ENCODE results near the gene MRPL18.
"Not testable (repeated sequence)": the region's sequence is repeated elsewhere in the genome, so short reads cannot be mapped to it uniquely, and the experiment has no call there.

MRPL18 gene

DNA sequence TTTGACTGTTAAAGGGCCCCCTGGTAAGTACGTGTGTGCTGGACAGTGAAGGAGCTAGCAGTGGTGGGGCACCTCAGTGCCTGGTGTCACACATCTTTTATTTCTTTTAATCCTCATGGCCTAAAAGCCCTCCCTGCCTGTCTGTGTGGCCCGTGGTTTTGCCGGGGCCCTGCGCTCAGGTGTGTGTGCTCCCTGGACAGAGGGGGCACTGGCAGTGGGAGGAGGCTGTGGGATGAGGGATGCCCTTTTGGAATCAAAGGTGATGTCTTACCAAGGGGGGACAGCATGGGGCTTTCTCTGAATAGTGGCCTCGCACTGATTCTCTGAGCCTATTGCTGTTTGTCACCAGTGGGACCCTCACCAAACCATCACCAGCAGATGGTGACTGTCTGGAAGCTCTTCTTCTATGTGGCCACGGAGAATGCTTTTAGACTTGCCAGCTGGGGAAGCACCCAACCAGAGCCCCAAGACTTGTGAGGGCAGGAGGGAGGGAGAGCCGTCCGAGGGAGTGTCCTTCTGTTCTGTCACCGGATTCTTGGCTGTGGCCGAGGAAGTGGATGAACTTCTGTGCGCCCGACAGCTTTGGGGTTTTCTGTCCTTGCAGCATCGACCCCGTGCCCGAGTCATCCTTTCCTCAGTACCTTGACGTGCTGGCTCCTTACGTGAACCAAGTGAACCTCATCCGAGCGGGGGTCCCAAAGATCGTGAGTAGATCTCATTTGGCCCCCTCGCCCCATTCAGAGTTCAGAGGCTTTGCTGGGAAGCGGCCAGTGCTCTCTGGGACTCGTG lies 27.9 kb downstream of the MRPL18 start:
- no peak for DNase-seq

DNA sequence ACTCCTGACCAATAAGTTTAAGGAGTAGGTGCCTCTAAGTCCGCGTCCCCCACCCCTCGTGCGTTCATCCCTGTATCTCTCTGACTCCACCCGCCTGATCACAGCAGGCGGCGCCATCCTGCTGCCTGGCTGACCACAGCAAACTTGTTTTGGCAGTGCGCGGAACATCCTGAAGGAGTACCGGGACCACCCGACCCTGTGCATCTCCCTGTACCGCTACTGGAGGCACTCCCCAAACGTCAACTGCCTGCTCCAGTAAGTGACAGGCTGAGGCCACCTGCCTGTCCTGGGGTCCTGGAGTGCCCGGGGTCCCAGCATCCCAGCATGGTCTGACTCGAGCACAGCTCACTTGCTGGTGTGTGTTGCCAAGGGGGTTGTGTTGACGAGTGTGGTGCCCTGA lies 28.8 kb downstream of the MRPL18 start:
- DNase-seq, result no peak

DNA sequence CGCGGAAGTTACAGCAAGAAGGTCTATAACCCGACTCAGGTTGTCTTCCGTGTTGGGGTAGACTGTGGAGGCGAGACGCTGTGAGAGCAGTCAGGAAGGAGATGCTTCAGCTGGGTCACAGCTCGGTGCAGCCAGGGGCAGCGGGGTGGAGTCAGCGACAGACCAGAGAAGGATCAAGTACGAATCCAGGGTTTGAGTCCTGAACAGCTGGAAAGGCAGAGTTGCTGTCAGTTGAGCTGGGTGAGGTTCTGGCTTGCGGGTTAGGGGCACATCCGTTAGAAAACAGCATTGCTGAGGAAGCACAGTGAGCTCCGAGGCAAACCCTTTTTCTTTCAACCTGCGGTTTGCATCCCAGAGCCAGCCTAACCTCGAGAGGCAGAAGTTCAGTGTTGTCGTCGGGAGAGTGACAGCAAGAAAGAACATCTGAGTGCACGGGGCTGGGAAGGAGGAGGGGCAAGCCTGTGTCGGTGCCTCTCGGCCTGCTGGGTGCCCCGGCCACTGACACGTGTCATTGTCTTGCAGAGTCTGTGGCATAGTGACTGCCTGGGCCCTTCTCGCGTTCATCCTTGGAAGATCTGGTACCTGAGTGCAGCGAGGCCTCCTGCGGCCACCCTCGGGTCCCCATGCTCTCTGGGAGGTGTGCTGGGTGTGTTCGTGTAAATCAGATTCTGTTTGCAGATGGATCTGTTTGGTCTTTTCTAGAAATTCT lies 29.8 kb downstream of the MRPL18 start:
- no peak for DNase-seq

DNA sequence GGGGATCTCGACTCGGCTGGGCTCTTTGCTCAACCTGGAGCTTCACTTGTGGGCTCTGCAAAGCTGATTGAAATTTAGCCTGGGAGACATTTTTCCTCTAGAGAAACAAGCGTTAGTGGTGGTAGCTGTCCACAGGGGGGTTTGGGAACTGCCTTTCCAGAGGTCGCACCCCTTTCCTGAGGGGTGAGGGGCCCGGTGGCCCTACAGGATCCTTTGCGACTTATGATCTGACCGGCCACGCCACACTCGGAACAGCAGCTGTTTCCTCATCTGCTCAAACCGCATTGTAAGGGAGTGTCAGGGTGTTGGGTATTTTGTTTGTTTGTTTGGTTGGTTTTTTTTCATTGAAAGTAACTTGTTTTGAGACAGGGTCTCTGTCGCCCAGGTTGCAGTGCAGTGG lies 30.9 kb downstream of the MRPL18 start:
- DNase-seq, result no peak

DNA sequence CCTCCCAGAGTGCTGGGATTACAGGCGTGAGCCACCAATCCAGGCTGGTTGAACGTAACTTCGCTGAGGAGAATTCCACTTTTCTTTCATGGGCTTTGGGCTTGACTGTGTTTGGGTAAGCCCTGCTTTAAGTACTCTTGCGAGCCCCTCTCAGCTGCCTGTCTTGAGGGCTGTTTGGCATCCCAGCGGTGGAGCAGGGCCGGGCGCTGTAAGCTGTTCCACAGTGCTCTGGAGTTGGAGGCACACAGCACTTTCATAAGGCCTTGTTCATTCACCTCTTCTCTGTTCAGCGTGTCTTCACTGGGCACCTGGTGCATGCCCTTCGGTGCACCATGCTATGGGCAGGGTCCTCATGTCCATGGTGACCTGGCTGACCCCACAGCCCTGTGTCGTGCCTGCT lies 31.5 kb downstream of the MRPL18 start:
- no peak for DNase-seq

DNA sequence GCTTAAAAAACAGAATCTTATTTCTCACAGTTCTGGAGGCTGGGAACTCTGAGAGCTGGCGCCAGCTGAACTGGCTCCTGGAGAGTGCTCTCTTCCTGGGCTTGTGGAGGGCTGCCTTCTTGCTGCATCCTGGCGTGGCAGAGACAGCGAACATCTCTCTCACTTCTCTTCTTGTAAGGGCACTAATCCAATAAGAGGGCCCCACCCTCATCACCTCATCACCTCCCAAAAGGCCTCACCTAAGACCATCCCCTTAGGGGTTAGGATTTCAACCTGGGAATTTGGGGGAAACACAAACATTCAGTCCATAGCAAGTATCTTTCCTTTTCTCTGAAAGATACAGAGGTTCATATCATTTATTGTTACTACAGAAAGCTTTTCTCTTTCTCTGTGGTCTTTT lies 33.7 kb downstream of the MRPL18 start:
- no peak for DNase-seq

DNA sequence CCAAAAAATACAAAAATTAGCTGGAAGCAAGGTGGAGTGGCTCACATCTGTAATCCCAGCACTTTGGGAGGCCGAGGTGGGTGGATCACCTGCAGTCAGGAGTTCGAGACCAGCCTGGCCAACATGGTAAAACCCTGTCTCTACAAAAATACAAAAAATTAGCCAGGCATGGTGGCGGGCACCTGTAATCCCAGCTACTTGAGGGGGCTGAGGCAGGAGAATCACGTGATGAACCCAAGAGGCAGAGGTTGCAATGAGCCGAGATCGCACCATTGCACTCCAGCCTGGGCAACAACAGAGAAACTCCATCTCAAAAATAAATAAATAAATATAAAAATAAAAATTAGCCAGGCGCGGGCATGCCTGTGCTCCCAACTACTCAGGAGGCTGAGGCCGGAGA lies 34.4 kb downstream of the MRPL18 start:
- DNase-seq, result not testable (repeated sequence)

DNA sequence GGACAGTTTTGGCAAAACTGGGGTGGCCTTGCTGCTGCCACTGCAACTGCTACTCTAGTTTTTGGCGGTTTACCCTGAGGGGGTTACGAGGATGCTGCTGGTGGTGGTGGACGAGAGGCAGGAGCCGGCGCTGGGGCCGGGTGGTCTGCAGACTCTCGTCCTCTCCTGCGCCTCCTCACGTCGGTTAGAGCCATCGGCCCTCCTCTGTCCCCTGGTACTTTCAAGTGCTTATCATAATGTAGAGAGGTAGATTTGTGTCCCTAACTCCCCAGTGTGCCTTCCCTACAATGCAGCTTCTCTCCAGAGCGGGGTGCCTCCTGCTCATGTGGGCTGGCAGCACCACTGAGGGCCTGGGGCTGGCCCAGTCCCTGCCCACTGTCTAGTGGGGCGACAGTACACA lies 35.7 kb downstream of the MRPL18 start:
- DNase-seq, result no peak

DNA sequence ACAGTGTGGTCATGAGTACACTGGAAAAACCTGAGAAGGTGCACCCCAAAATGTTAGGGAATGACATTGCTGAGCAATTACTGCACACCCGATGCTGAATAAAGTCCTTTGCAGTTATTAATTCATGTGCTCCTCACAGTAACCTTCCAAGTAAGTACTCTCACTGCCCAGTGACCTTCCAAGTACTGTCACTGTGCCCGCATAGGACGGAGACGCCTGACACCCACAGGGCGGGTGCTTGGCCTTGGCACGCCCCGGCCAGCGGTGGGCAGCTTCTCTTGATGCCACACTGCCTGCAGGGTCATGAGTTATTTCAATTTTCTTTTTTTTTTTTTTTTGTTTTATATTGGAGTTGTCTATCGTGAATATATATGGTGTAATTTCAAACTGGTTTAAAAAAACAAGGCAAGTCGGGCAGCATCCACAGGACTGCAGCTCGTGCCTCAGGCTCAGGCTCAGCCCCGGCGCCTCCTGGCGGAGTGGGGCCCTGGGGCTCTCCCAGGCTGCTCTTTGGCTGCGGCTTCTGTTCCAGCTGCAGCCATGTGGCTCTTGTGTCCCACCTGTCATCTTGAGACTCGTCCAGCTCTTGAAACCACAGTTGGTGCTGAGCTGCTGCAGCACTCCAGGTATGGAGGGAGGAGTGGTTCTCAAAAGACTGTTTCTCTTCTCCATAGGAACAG lies 36.8 kb downstream of the MRPL18 start:
- peak; percentile 87 to 97 for DNase-seq

DNA sequence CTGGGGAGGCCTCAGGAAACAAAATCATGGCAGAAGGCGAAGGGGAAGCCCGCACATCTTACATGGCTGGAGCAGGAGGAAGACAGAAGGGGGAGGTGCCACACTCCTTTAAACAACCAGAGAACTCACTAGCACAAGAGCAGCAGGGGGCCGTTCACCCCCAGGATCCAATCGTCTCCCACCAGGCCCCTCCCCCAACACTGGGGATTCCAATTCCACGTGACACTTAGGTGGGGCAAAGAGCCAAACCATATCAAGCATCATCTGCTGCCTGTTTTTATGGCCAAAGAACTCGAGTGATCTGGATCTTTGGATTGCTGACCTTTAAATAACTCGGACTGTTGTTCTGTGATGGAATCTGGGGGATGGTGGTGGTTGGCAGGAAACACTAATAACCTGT lies 37.8 kb downstream of the MRPL18 start:
- DNase-seq, result peak; percentile 59

DNA sequence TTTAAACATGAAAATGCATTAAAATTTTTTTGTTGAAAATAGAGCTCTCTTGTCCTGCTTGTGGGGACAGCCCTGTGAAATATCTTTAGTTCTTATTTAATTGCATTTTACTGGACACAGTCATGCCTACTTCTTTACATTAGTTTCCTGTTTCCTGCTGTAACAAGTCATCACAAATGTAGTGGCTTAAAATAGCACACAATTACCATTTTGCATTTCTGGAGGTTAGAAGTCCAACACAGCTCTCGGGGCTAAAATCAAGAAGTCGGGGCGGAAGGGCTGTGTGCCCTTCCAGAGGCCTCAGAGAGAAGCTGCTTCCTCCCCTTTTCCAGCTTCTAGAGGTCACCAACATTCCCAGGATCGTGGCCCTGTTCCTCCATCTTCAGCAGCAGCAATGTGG lies 39.3 kb downstream of the MRPL18 start:
- DNase-seq, result no peak

DNA sequence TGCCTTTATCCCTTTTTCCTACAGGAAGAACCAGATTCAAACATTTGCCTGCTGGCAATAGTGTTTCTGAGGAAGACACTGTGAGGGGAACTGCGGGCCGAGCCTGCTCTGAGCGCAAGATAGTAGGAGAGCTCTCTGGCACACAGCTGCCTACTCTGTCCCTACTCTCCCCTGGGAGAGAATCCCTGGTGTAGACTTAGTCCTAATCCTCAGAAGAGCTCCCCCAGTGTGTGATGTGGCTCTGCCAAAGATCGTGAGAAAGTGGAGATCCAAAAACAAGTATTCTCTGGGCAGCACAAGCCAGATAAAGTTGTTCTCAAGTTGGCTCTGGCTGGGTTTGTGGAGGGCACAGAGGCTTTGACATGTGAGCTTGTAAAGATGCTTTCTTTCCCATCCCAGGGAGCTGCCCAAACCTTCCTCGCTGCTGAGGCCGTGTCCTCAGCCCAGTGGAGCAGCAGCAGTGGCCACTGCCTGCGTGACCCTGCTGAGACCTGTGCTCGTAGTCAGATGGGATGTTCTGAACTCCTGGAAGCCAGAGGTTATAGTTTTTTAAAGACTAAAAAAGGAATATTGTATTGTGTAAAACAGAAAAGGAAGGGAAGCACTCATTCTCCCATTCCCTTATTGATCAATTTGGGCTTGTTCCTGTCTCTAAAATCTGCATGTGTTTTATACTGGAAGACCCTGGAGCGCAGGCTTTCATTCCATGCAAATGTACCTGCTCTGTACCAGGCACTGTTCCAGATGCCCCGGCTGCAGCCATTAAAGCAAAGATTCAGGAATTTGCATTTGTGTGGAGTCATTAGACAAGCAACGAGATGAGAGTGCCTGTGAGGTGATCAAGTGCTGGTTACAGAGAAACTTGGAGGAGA lies 40.5 kb downstream of the MRPL18 start:
- DNase-seq, result peak; percentile 44 to 77

DNA sequence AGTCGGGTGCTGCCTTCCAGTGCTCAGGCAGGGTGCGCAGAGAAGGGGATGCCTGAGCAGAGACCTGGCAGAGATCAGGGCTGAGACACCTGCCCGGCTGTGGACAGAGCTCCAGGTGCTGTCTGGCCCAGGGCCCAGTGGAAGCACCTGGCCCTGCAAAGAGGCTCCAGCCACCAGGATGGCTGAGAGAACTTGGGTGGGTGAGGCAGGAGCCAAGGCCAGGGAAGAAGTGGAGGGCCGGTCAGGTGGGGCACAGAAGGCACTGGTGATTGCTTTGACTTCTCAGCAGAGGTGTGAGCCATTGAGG lies 41.1 kb downstream of the MRPL18 start:
- no peak for DNase-seq

DNA sequence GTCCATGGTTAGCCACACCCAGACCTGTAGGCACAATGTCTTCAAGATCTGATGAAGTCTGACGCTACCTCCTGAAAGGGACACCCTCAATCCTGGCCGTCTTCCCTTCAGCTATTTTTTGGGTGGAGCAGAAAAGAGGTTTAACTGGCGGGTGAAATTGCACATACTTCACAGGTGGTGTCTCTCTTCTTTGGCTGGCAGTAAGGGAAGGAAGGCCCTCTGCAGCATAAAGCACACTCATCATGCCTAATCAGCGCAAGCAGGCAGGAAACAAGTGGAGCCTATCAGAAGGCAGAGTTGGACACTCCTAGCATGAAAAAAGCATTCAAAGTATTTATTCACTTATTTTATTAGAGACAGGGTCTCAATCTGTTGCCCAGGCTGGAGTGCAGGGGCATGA lies 42.7 kb downstream of the MRPL18 start:
- no peak for DNase-seq

DNA sequence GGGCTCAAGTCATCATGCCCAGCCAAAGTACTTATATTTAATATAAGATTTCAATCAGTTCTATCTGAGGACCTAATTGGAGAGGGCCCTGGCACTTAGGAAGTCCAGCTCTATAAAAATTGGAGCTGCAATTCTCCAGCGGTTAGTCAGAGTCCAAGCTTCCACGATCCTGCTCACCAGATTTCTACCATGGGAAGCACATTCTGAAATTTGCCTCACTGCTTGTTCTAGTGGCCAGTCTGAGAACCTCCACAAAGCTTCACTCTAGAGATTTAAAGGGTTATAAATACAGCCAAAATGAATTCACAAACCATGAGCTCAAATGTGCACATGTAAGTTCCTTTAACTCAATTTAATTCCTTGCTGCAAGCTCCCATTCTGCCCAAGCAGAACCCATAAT lies 43.3 kb downstream of the MRPL18 start:
- no peak for DNase-seq

DNA sequence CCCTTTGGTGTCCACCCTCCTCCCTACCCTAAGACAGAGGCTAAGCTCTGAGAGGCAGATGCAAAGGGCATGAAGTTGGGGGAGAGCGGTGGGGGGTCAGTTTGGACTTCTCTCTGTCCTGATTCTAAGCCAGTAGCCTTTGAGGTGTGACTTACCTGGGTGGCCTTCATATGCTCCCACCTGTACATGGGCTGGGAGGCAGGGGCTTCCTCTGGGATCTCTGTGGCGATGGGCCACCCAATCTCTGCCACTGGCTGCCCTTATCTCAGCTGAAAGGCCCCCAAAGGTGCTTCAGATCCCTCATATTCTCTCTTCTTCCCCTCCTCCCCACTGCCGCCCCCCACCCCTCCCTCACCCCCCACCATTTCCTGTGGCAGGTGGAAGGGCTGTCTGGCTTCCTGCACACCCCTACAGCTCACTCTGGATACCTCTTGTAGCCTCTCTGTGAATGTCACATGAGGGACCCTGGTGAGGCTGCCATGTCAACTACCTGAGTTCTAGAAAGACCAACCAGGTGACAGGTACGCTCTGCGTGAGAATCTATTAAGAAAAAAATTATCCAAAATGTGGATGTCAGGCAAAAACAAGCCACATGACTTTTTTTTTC lies 43.8 kb downstream of the MRPL18 start:
- no peak for DNase-seq

DNA sequence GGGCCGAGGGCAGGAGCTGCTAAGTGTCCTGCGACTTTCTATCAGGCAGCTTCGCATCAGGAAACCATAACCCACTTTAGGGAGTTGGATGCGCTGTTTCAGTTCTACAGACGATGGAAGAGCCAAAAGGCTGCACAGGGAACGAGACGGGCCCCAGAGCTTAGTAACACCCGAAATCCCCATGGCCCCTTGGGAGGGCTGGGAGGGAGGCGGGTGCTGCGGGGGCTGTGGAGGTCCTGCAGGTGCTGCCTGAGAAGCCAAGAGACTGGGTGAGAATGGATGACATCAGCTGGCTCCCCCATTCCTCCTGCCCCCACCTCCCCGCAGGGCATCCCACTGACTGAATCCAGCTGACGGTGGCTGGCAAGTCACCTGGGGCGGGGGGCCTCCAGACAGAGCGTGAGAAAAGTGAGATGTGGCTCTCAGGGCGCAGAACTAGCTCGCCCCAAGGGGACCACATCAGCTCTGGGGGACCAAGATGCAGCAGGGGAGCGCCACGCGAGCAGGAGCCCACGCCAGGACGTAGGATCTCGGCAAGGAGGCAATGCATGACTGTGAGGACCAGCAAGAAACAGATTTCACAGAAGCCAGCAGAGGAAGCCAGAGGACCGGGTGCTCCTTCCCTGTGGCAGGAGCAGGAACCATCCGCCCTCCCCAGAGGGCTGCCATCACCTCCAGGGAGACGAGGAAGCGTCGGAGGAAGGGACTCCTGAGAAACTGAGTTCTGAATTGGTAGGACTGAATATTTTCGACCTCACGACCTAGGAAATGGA lies 46.6 kb downstream of the MRPL18 start:
- no peak for DNase-seq

DNA sequence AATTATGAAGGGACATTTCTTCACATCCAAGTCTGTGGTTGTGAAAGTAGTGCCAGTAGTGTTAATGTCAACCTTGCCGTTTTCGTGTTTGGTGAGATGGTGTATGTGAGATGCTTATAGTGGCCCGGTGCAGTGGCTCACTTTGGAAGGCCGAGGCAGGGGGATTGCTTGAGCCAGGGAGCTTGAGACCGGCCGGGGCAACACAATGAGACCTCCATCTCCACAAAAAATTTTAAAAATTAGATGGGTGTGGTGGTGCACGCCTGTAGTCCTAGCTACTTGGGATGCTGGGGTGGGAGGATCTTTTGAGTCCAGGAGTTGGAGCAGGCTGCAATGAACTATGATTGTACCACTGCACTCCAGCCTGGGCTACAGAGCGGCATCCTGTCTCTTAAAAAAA lies 47.2 kb downstream of the MRPL18 start:
- DNase-seq, result no peak

DNA sequence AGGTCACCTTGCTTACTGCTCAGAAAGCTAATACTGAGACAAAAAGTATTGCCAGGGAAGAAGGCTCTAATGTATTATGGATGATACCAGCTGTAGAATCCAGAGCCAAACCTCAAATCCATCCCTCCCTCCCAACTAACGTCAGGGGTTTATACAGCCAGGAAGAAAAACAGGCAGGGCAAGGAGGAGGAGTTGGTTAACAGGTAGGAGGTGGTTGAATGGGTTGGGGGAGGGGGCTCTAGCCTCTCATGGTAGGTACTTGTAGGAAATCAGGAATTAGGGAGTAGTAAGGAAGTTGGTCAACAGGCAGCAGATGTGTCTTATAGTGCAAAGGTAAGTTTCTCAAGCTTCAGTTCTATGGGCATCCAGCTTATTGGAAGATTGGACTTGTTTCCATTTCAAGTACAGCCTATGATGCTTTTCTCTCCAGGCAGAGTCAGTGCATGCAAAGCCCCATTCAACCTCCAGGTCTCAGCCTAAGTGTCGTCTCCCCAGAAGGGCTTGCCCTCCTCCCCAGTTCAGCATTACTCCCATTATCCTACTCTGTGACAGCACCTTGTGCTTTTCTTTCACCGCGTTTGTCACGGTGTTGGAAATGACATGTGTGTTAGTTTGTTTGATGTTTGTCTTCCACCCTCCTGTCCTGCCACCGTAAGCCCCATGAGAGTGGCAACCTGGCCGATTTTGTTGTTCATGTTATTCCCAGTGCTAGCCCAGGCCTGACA lies 47.9 kb downstream of the MRPL18 start:
- DNase-seq, result no peak

DNA sequence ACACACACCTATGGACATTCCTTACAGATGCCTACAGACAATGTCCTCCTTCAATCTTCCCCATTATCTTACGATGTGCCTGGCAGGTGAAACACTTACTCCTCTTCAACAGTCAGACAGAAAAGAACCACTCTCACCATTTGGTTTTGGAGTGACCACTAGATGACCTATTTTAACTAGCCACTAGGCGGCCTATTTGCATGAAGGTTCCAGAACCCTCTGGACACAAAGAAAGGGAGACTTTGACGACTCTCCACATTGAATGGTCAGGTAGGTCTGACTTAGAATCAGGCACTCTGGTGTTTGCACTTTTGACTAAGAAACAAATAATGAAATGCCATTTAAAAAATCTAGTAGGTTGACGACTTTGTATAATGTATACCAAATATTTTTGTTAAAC lies 51.8 kb downstream of the MRPL18 start:
- no peak for DNase-seq

Data from NCI-H524 (cell line).